Neutrophil (primary cell): Measurements from ENCODE around the gene ALG12.

Experiments
- H3K27ac ChIP-seq: fragments of 200-600 bp; sonication (generic); 2 replicates; pipeline ENCODE4 v1.5.1; 2016; ENCODE audit warnings: mild to moderate bottlenecking, moderate library complexity
- H3K27me3 ChIP-seq: fragments of 200-600 bp; sonication (generic); 2 replicates; pipeline ENCODE4 v1.6.0; 2016; ENCODE audit warnings: mild to moderate bottlenecking
- H3K36me3 ChIP-seq: fragments of 200-600 bp; sonication (generic); 2 replicates; pipeline ENCODE4 v1.5.1; 2017
- H3K4me1 ChIP-seq, 2 experiments: fragments of 200-600 bp in 1 of 2; sonication (generic) in 1 of 2; 1 replicate in 1 of 2; 2 replicates in 1 of 2; pipeline versions ENCODE4 v1.5.1 to v1.6.1; 2013 to 2016; ENCODE audit warnings: low read depth in 1 of 2, low read length in 1 of 2, mild to moderate bottlenecking in 1 of 2, moderate library complexity in 1 of 2; ENCODE audit not compliant: control insufficient read depth in 1 of 2, insufficient read depth in 1 of 2
- H3K4me3 ChIP-seq, 2 experiments: fragments of 200-600 bp in 1 of 2; sonication (generic) in 1 of 2; 1 replicate in 1 of 2; 2 replicates in 1 of 2; pipeline ENCODE4 v1.5.1; 2013 to 2016; ENCODE audit warnings: low read depth in 1 of 2, low read length in 1 of 2, mild to moderate bottlenecking in 1 of 2, moderate library complexity in 1 of 2
- H3K9me3 ChIP-seq: fragments of 200-600 bp; sonication (generic); 2 replicates; pipeline ENCODE4 v1.5.1; 2016
- CTCF ChIP-seq: fragments of 200-600 bp; sonication (generic); IDR thresholded peaks from 2 replicates; pipeline ENCODE4 v1.5.1; 2016; ENCODE audit warnings: antibody characterized with exemption

ALG12 gene

GRCh38 chr22:49885881-49886280 lies 32.4 kb downstream of the ALG12 start:
- Histone ChIP-seq H3K9me3 (no peaks in the 10 kb centered on the region), H3K36me3 (peaks cover 49% of the 10 kb centered on the region), H3K4me1 (no peaks in the 10 kb centered on the region), H3K27me3 (no peaks in the 10 kb centered on the region), H3K4me3 (no peak overlapping the region), H3K27ac (no peak overlapping the region)
- no peak for TF ChIP-seq CTCF

- H3K9me3 ChIP-seq = no peaks in the 10 kb centered on the region
- no peak for TF ChIP-seq CTCF
- no peak overlapping the region for H3K27ac ChIP-seq
- no peaks in the 10 kb centered on the region for H3K4me1 ChIP-seq
- H3K36me3 ChIP-seq = peaks cover 49% of the 10 kb centered on the region
- H3K27me3 ChIP-seq = no peaks in the 10 kb centered on the region
- no peak overlapping the region for H3K4me3 ChIP-seq
Measured at GRCh38 chr22:49885281-49885680, 33.0 kb downstream of the ALG12 start.

GRCh38 chr22:49884503-49885260 lies 33.6 kb downstream of the ALG12 start:
- Histone ChIP-seq H3K4me1 (no peaks in the 10 kb centered on the region), H3K9me3 (no peaks in the 10 kb centered on the region), H3K27ac (no peak overlapping the region), H3K27me3 (no peaks in the 10 kb centered on the region), H3K36me3 (peaks cover 49% of the 10 kb centered on the region), H3K4me3 (no peak overlapping the region)
- no peak for TF ChIP-seq CTCF

DNA sequence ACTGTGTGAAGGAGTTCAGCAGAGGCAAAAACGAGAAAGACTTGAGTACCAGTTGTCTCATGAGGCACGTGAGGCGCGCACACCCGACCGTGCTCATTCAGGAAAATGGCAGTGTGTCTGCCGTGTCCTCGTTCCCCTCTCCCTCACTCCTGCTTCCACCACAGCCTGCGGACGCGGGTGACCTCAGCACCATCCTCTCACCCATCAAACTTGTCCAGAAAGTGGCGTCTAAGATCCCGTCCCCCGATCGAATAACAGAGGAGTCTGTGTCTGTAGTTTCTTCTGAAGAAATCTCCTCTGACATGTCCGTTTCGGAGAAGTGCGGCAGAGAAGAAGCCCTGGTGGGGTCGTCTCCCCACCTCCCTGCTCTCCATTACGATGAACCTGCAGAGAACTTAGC lies 34.2 kb downstream of the ALG12 start:
- H3K9me3 ChIP-seq = no peaks in the 10 kb centered on the region
- no peaks in the 10 kb centered on the region for H3K27me3 ChIP-seq
- H3K4me1 ChIP-seq = no peaks in the 10 kb centered on the region
- H3K27ac ChIP-seq = no peak overlapping the region
- peaks cover 49% of the 10 kb centered on the region for H3K36me3 ChIP-seq
- no peak for TF ChIP-seq CTCF
- no peak overlapping the region for H3K4me3 ChIP-seq

DNA sequence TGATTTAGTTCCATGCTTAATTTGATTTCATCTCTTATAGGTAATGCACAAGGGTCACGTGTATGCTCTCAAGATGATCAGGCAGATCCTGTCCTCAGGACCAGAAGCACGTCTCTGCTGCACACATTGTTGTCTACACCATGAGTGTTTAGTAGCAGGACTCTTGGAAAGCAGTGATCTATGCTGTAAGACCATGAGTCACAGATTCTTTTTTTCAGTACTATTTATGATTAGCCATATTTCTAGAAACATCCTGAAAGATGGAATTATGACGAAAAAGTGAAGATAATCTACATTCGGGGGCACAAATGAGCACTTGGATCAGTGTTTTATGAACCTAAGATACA lies 35.0 kb downstream of the ALG12 start:
- Histone ChIP-seq H3K27me3 (no peaks in the 10 kb centered on the region), H3K4me3 (no peak overlapping the region), H3K4me1 (no peaks in the 10 kb centered on the region), H3K27ac (no peak overlapping the region), H3K36me3 (peaks cover 41% of the 10 kb centered on the region), H3K9me3 (no peaks in the 10 kb centered on the region)
- TF ChIP-seq CTCF = no peak
